ENCODE data around the gene RAPGEF4. TPM values are rescaled to one million over a fixed set of nuclear protein-coding genes. Genes with fewer than 3 reads are reported as not detected.
"Not testable (repeated sequence)": the region's sequence is repeated elsewhere in the genome, so short reads cannot be mapped to it uniquely, and the experiment has no call there.

The RAPGEF4 gene
- total and polyA plus RNA-seq, 2 of the 13 experiments (the other 11 are each of a cell fraction or from before 2014, with no cell fraction given), result 0.78 to 0.91 TPM

GRCh38 chr2:172748543-172748942, 12.9 kb downstream of the RAPGEF4 start:
- H3K27me3 ChIP-seq (ENCODE audit: control insufficient read depth in 1 of 2, insufficient read depth in 2 of 2, low read length in 2 of 2); ATAC-seq; H3K36me3 ChIP-seq (replicated peaks in 1 of 2; ENCODE audit: control insufficient read depth in 1 of 2, insufficient read depth in 2 of 2, low read length in 2 of 2); H2AFZ ChIP-seq (ENCODE audit: low read length); H3K9ac ChIP-seq (ENCODE audit: insufficient read depth, low read depth, low read length); DNase-seq (ENCODE audit: low spot score); in situ Hi-C loops (cut with HindIII; ENCODE audit: extremely low pct_ligation_motif_present, low pct_unique_long_range_greater_than_20kb); H3K4me2 ChIP-seq (ENCODE audit: low read depth, low read length); H3K27ac ChIP-seq (ENCODE audit: extremely low read length, insufficient read depth, low read length); H3K4me3 ChIP-seq (replicated peaks in 1 of 3; ENCODE audit: insufficient read depth in 1 of 3, low read depth in 2 of 3, low read length in 3 of 3); BruUV-seq (replicated peaks); intact Hi-C loops (cut with micrococcal nuclease; ENCODE audit: unreplicated experiment); CTCF ChIA-PET (ENCODE audit: low intra/inter-chr PET ratio, low total read pairs); H3K79me2 ChIP-seq (ENCODE audit: insufficient read depth, low read length); H4K20me1 ChIP-seq (ENCODE audit: insufficient read depth, low read length); H3K9me3 ChIP-seq (ENCODE audit: low read length); FAIRE-seq; TF ChIP-seq LCORL (IDR thresholded peaks at IDR 0.05): not testable (repeated sequence)
- peaks cover 11% of the 10 kb centered on the region; the same call in 1 of the 2 replicates for H3K4me1 ChIP-seq (ENCODE audit: insufficient read depth, low read length)
- POLR2A ChIA-PET, result interaction anchor here (0.6 kb wide), 1 partner anchor 1124 kb away, joined by 3 read pairs; no protein-coding TSS in a partner anchor
- TF ChIP-seq HNF4A (CRISPR knock-in tag; IDR thresholded peaks at IDR 0.05) (peak; percentile 57; the same call in 1 of the 2 replicates), ZMYM4 (CRISPR knock-in tag; IDR thresholded peaks at IDR 0.05) (0 out of 2 replicates have a peak, but pooled peaks have one; percentile 44), LCORL (CRISPR knock-in tag; IDR thresholded peaks at IDR 0.05) (0 out of 2 replicates have a peak, but pooled peaks have one; percentile 32), ZNF549 (CRISPR knock-in tag; IDR thresholded peaks at IDR 0.05) (peak; percentile 79; the same call in 1 of the 2 replicates)
- WGBS (ENCODE audit: low lambda C conversion rate), result 0% methylated on average over 2 of the region's 2 CpGs

GRCh38 chr2:172749388-172749787, 13.7 kb downstream of the RAPGEF4 start:
- peaks cover 0 to 2% of the 10 kb centered on the region in 2 experiments; a peak in 1 of 5 replicates for H3K27me3 ChIP-seq (ENCODE audit: control insufficient read depth in 1 of 2, insufficient read depth in 2 of 2, low read length in 2 of 2)
- H2AFZ ChIP-seq (ENCODE audit: low read length), result no peak overlapping the region
- FAIRE-seq (no peak), ATAC-seq (no peak), DNase-seq (ENCODE audit: low spot score) (no peak)
- intact Hi-C loops (cut with micrococcal nuclease; ENCODE audit: unreplicated experiment), result no loop called here
- in situ Hi-C loops (cut with HindIII; ENCODE audit: extremely low pct_ligation_motif_present, low pct_unique_long_range_greater_than_20kb), result no loop called here
- no peak overlapping the region for H3K9ac ChIP-seq (ENCODE audit: insufficient read depth, low read depth, low read length)
- 7% methylated on average over 5 of the region's 6 CpGs for WGBS (ENCODE audit: low lambda C conversion rate)
- no peaks in the 10 kb centered on the region for H3K79me2 ChIP-seq (ENCODE audit: insufficient read depth, low read length)
- H3K4me2 ChIP-seq (ENCODE audit: low read depth, low read length), result no peak overlapping the region
- TF ChIP-seq ATF7 (IDR thresholded peaks at IDR 0.05) (0 out of 2 replicates have a peak, but pooled peaks have one; percentile 22), ATF7 (CRISPR knock-in tag; IDR thresholded peaks at IDR 0.05) (no peak), RCOR2 (CRISPR knock-in tag; IDR thresholded peaks at IDR 0.05) (no peak)
- H3K4me1 ChIP-seq (ENCODE audit: insufficient read depth, low read length), result peaks cover 11% of the 10 kb centered on the region; the same call in 1 of the 2 replicates
- ChIA-PET POLR2A (no interaction called here), CTCF (ENCODE audit: low intra/inter-chr PET ratio, low total read pairs) (no interaction called here)
- no peak overlapping the region for H3K27ac ChIP-seq (ENCODE audit: extremely low read length, insufficient read depth, low read length)
- H3K36me3 ChIP-seq (replicated peaks in 1 of 2; ENCODE audit: control insufficient read depth in 1 of 2, insufficient read depth in 2 of 2, low read length in 2 of 2), result no peaks in the 10 kb centered on the region
- no TSS peak for BruUV-seq (replicated peaks)
- no peak overlapping the region for H3K4me3 ChIP-seq (replicated peaks in 1 of 3; ENCODE audit: insufficient read depth in 1 of 3, low read depth in 2 of 3, low read length in 3 of 3)
- H4K20me1 ChIP-seq (ENCODE audit: insufficient read depth, low read length), result no peaks in the 10 kb centered on the region
- peaks cover 2% of the 10 kb centered on the region; the same call in 1 of the 2 replicates for H3K9me3 ChIP-seq (ENCODE audit: low read length)

Measured in HepG2 (cell line).